HG03025 (cell line): Measurements from ENCODE around the gene ARSG.
"Not testable (repeated sequence)": the region's sequence is repeated elsewhere in the genome, so short reads cannot be mapped to it uniquely, and the experiment has no call there.

Source experiments
- ATAC-seq: cut with Tn5 transposase; IDR thresholded peaks from one replicate; pipeline ENCODE4 v1.9.1; 2021; ENCODE audit warnings: mild to moderate bottlenecking, moderate library complexity; ENCODE audit not compliant: unreplicated experiment, low FRiP score

The ARSG gene

DNA sequence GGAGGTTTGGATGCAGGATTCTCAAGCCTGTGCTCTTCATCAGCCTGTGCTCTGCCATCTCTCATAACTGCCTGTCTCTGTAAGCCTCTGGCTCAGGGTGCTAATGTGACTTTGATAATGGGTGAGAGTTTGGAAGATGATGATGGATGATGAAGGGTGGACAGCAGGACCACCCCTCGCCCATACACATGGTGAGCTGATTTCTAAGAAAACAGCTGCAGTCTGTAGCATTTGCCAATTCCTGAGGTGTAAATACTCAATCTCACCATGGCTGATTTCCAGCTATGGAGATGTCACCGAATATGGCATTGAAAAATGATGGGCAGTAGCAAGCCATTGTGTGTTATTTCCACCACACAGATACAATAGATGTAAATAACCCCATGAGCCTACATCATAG, 74.2 kb downstream of the ARSG start:
- ATAC-seq = no peak

DNA sequence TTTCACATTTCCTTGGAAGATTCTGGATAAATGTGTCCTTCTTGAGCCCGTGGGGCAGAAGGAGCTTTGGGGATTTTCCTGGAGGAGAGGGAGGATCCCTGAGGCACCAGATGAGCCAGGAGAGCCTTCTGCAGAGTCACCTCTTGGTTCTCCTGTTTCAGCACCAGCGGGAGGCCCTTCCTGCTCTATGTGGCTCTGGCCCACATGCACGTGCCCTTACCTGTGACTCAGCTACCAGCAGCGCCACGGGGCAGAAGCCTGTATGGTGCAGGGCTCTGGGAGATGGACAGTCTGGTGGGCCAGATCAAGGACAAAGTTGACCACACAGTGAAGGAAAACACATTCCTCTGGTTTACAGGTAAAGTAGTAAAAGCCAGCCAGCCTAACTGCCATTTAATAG, 77.1 kb downstream of the ARSG start:
- ATAC-seq = no peak

DNA sequence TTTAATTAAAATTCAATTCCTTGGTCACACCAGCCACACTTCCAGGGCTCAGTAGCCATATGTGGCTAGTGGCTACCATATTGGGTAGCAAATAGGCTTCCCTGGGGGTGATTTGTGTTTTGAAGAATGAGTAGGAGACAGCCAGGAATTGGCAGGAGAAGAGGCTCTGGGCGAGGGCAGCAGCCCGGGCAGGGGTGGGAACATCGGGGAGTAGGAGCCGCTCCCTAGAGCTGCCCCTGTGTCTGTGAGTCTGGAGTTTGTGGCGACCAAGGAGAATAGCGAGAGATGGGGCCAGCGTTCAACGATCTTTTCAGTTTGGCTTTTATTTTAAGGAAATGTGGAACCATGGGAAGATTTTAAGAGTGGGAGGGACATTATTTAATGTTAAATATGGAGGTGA, 84.3 kb downstream of the ARSG start:
- no peak for ATAC-seq

DNA sequence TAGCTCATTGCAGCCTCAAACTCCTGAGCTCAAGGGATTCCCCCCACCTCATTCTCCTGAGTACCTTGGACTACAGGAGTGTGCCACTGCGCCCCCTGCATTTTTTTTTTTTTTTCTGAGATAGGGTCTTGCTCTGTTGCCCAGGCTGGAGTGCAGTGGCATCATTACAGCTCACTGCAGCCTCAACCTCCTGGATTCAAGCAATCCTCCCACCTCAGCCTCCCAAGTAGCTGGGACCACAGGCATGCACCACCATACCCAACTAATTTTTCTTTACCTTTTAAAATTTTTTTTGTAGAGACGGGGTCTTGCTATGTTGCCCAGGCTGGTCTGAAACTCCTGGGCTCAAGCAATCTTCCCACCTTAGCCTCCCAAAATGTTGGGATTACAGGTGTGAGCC, 84.9 kb downstream of the ARSG start:
- not testable (repeated sequence) for ATAC-seq

DNA sequence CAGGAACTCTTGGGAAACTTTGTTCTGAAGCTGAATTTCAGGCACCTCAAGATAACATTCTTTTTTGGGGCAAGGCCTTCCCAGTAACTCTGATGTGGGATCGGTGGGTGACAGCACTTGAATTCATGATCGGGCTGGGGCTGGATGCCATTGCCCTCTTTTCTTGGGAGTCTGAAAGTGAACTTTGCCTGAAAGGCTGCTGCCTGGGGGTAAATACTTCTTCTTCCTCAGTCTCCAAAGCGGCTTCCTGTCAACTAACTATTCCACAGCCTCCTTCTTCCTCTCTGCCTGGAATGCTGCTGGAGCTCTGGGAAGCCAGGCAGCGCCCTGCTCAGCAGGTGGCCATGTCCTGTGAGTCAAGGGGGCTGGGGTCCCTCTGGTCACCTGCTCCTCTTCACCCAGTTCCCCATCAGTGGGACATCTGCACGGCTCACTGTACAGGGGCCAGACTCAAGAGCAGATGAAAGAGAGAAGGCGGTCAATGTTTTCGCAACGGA, 86.5 kb downstream of the ARSG start:
- no peak for ATAC-seq

DNA sequence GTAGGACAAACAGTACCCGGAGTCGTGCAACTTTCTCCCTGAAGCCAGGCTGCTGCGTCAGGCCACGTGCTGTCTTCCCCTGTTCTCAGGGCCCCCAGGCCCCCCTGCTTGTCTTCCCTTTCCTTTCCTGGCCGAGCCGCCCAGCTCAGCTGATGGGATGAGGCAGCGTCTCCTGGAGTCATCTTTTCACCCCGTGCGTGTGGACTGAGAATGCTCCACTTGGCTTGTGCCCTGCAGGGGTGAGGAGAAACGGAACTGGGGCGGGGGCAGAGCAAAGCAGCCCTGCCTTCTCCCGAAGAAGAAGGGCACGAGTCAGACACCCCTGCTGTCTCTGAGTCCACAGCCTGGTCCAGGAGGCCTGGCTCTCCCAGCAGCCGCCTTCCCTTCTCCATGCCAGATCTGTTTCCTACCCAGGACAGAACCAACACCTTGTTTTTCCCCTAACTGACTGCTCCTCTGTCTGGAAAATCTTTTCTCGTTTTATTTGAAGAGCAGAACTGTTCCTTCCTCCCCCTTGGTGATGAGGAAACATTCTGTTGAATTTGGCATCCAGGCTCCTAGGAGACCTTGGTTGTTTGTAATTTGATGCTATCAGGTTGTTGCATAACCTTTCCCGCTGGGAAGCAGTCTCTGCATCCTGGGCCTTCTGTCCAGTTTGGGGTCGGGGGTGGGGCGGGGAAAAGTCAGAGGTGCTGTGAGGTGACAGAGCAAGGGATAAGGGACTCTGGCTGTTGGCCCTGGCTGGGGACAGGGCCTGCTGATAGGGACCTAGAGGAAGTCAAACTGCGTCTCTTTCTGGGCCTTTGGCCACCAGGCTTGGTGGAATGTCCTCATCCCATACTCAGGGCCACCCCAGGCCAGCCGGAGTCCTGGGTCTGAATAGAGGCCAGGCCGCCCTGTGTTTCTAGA, 87.2 kb downstream of the ARSG start:
- no peak for ATAC-seq

DNA sequence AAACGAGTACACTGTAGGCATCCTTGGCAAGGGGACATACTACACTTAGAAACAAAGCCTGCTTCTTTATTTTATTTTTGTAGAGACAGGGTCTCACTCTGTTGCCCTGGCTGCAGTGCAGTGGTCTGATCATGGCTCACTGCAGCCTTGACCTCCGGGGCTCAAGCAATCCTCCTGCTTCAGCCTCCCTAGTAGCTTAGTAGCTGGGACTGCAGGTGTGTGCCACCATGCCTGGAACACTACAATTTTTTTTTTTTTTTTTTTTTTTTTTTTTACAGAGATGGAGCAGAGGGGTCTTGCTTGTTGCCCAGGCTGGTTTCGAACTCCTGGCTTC, 87.8 kb downstream of the ARSG start:
- no peak for ATAC-seq

DNA sequence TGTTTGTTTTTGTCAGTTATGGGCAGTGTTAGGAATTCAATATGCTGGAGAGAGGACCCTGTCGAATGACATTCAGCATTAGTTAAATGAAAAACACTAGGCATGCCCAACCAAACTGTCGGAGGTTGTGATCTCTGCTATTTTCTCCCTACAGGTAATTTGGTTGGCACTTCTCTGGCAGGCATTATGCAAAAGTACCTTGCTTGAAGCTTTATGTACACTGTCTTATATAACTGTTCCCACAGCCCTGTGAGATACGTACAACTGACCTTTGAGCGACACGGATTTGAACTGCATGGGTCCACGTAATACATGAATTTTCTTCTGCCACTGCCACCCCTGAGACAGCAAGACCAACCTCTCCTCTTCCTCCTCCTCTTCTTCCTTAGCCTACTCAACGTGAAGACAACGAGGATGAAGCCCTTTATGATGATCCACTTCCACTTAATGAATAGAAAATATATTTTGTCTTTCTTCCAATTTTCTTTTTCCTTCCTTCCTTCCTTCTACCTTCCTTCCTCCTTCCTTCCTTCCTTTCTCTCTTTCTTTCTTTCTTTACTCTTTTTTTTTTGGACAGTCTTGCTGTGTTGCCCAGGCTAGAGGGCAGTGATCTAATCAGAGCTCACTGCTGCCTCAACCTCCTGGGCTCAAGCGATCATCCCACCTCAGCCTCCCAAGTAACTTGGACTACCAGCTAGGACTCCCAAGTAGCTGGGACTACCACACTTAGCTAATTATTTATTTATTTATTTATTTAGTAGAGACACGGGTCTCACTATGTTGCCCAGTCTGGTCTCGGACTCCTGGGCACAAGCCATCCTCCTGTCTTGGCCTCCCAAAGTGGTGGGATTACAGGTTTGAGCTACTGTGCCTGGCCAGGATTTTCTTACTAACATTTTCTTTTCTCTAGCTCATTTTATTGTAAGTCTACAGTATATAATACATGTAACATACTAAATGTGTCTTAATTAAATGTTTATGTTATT, 88.7 kb downstream of the ARSG start:
- no peak for ATAC-seq

DNA sequence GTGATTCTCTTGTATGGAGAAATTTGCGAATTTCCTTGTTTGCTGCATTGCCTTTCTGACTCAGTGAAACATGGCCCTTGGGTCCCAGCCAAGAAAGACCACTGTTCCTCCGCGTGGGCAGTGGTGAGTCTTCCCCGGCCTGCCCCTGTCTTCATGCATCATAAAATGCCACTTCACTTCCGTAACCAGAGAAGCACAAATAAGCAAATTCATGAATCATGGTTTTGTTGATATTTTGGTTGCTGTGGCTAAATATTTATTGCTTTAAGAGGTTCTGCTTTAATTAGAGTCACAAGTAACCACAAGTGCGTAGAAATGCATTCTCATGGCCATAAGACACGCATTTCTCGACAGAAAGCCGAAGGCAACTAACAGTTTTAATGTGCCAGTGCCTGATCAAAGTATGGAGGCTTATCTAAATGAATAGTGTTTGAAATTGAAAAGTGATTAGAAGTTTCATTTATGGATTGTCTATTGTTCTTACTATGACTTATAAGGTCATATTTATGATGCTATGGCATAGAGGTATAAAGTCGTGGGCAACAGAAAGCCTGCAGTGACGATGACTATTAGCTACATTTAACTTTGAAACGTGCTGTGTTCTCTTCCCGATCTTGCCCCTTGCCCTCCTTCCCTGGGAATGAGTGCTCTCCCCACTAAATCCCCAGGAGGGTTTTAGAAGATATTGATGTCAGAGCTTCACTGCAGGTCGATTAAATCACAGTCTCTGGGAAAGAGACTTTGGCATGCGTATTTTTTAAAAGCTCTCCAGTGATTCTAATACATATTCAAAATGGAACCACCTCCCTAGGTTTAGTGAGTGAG, 90.0 kb downstream of the ARSG start:
- ATAC-seq = no peak

DNA sequence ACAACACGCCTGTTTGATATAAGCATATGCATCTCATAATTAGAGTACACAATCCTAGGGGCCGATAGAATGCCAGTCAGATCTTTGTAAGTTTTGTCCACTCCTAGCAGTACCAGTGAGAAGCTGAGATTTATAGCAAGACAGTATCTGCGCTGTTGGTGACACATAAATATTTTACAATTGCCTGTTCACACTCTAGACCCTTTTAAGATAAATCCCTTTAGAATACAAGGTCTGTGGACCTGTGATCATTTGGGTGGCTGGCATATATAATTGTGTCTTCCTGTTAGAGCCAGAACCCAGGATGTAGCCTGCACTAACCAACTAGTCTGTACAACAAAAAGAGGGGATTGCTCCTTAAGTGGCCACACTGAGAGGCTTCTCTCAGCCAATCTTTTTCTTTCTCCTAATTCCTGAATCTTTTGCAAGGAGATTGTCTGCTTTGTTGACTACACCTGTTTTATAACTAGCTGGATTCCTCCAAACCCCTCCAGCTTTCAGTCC, 91.3 kb downstream of the ARSG start:
- no peak for ATAC-seq

DNA sequence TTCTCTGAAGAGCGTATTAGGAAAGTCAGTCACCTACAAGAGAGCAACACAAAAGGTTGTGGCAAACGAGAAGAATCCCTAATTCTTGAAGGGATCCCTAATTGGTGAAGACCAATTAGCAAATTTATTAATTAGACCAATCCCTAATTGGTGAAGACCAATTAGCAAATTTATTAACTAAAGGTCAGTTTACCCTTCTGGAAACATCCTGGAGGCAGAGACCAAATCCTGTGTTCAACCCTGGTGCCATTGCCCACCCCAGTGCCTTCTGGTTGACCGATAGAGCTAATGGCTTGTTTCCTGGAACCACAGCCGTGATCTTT, 91.8 kb downstream of the ARSG start:
- no peak for ATAC-seq

DNA sequence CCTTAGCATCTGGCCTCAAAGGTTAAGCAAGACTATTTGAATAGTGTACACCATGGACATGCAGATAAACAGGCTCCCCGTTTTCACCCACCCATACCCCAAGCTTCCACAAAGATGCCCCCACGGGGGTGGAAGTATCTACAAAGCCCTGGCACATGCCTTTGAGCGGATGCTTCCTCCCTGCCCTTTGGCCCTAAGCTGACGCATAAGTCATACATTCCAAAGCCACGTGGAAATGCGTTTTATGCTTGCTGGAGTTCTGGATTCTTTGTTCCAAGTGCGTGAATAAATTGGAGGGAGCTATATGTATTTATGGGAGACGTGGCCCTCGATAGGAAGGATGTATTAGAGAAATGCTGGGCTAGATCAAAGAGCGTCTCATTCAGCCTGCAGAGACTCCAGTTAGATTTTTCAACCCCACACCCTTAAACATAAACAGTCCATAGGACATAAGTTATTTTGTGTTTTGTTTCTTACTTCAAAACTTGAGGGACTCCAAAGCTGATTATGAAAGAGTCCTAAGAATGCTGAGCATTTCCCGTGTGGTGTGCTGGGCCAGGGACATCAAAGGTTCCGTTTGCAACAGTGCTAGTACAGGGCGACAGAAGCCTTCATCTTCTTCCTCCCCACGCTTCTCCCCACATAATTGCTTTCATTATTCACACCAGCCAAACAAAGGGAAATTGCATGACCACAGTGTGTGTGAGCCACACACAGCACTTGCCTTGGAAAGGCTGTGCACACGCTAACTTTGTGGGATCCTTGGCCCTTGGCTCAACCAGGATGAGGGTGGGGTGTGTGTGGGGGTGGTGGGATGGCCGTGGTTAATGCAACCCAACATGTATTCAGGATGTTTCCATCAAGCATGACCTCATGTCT, 92.4 kb downstream of the ARSG start:
- ATAC-seq = no peak

DNA sequence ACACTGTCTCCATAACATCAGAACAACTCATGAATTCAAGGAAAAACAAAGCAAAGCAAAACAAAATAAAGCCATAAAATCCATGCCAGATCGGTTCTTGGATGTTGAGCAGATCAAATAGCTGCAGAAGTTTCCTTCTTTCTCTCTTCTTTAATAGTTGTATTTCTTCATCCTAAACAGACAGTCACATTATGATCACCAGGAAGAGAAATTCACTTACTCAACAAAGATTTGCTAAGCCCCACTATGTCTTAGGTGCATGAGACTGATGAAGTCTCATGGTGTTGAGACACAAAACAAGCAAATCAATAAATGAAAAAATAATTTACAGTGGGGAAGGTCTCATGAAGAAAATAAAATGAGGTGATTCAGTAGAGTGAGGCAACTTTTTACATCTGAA, 93.2 kb downstream of the ARSG start:
- ATAC-seq = no peak

DNA sequence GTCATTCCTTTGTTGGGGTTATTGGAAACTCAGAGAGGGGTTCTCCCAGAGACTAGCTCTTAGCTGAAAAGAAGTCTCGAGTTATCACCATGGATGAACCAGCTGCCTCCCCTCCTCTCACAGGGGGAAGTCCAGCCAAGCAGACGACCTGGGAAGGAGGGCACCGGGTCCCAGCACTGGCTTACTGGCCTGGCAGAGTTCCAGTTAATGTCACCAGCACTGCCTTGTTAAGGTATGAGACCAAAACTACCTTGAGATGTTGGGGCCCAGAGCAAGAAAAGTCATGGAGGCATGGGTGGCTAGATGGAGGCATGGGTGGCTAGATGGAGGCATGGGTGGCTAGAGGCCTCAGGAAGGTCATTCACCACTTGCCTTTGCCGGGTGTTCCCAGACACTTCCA, 93.6 kb downstream of the ARSG start:
- ATAC-seq = no peak

DNA sequence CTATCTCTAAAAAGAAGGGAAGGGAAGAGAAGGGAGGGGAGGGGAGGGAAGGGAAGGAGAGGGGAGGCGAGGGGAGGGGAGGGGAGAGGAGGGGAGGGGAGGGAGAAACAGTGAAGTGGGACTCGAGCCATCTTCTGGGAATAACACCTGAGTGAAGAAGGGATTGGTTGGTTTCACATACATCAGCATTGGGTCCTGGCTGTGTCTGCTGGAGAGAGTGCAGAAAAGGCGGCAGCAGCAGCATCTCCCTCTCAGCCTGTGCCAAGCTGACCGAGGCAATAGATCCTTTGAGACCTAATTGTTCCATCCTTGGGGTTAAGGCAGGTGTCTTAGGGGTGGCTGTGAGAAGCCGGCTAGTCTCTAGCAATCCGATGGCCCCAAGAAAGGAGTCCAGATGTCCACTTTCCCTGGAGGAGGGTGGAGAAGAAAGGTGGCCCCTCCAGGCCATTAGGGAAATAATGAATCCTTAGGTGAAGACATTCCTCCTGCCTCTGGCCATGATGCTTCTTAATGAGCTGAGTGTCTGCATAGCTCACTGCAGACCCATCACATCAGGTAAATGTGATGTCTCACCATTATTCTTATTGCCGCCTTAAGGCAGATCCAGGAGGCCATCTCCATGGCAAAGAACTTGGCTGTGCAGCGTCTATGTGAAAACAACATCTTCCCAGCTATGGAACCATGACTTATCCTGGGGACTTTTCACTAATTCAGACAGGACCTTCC, 94.4 kb downstream of the ARSG start:
- no peak for ATAC-seq

DNA sequence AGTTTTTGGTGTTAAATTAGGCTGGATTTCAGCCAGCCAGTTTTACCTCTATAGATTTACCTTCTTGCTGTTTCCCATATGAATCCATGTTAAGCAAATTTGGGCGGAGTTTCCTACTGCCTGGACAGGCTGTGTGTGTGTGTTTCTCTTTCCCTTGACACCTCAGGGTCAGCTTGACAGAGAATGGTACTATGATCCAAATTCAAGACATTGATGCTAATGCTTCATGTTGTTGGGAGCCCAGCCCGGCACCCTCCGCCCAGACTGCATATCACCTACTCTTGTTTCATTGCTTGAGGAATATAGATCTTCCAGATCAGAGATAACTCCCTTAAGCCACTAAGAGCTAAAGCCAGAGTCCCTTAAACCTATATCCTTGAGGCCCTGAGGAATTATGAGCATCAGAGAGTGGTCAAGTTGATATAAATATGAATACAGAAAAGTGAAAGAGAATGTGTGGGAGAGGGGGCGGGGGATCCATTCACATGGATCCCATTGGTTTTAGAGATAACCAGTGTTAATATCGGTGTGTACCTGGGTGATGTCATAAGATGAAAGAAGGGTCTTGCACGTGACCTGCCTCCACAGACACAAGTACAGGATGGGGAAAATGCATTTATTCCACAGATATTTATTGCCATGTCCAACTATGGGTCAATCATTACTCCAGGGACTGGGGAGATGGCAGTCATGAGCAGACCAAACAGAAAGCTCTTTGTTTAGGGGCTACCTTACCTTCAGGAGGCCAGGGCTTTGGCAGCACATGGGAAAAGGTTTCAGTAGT, 96.3 kb downstream of the ARSG start:
- no peak for ATAC-seq

DNA sequence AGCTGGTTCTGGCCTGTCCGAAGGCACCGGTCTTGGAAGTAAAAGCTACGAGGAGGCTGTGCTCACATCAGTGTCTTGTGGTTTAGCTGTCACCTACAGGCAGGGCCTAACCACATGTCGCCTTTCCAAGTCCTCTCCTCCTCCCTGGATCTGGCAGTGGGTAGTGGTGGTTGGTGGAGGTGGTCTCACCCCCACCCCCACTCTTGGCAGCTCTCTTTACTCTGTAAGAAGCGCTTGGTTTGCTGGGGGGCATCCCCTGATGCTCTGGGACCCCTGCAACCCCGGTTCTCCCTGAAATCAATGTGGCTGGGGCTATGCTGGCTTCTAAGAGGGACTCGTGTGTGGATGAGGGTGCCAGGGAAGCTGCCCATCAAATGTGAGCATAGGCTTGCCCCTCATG, 97.7 kb downstream of the ARSG start:
- no peak for ATAC-seq

DNA sequence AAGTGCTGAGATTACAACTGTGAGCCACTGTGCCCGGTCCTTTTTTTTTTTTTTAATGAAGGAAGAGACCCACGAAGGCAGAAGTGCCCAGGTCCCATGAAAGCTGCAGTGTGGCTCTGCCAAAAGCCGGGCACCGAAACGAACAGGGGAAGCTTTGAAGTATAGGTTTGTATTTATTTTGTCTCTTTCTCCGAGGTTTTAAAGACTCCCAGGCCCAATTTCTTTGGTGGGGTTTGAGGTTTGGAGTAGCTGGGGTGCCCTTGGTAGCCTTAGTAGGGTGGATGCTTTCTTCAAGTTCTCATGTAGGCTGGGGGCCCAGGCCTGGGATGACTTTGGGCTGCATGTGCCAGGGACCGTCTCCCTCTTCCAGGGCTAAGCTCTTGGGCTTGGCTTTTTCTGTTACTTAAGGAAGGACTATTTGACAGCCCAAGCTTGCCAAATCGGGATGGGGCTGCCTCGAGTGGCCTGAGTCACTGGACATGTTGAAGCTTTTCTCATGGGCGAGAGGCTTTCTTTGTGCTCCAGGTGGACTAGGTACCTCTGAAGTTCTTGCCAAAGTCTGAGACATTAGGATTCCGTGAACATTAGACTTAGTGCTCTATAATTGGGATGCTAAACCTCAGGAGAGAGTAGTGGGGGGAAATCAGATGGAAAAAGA, 99.7 kb downstream of the ARSG start:
- ATAC-seq = no peak
